Gastrocnemius medialis (tissue), 4 donors: Measurements from ENCODE around the gene SLC26A8.

Experiments
- POLR2A ChIP-seq, 2 donors: fragments of 450-650 bp; IDR thresholded peaks; one replicate each; pipeline ENCODE4 v1.6.1; 2017; ENCODE audit warnings: antibody characterized with exemption in 2 of 2, mild to moderate bottlenecking in 2 of 2, moderate library complexity in 2 of 2
- TF ChIP-seq, protein P1 (sequence below), 5 experiments: fragments of 450-650 bp in 3 of 5; fragments of 200-600 bp in 2 of 5; sonication (generic) in 2 of 5; IDR thresholded peaks in 4 of 5; conservative IDR thresholded peaks in 1 of 5; 1 replicate in 4 of 5; 2 replicates in 1 of 5; pipeline ENCODE4 v1.5.1; 2016 to 2019; ENCODE audit warnings: antibody characterized with exemption in 5 of 5, mild to moderate bottlenecking in 3 of 5, moderate library complexity in 3 of 5

DNA sequence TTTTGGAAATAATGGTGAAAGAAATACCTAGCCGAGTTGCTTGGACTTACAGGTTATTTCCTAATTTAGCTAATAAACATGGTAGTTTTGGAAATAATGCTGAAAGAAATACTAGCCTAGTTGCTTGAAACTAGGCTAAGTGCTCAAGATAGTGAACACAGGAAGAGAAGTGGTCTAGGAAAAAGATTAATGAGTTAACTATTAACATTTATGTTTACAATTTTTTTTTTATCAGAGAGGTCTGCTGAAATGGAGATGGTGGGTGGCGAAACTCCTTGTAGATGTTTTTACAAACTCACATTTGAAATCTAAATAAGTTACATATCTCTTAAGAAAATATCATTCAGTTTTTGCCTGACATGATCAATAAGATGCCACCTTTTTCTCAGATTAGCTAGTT is 42.4 kb upstream of the SLC26A8 start:
- TF ChIP-seq, protein P1, sequence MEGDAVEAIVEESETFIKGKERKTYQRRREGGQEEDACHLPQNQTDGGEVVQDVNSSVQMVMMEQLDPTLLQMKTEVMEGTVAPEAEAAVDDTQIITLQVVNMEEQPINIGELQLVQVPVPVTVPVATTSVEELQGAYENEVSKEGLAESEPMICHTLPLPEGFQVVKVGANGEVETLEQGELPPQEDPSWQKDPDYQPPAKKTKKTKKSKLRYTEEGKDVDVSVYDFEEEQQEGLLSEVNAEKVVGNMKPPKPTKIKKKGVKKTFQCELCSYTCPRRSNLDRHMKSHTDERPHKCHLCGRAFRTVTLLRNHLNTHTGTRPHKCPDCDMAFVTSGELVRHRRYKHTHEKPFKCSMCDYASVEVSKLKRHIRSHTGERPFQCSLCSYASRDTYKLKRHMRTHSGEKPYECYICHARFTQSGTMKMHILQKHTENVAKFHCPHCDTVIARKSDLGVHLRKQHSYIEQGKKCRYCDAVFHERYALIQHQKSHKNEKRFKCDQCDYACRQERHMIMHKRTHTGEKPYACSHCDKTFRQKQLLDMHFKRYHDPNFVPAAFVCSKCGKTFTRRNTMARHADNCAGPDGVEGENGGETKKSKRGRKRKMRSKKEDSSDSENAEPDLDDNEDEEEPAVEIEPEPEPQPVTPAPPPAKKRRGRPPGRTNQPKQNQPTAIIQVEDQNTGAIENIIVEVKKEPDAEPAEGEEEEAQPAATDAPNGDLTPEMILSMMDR (IDR thresholded peaks at IDR 0.05 in 4 of 5, conservative IDR thresholded peaks at IDR 0.05 in 1 of 5): no peak
- no peak for TF ChIP-seq POLR2A (IDR thresholded peaks at IDR 0.05)
